ENCODE measurements around the gene FAXC.

Gene FAXC

GRCh38 chr6:99276747-99277146 lies 72.7 kb downstream of the FAXC start:
- no peaks in the 10 kb centered on the region for H3K9me2 ChIP-seq (replicated peaks; ENCODE audit: insufficient read depth, low read length)
- H3K4me1 ChIP-seq (ENCODE audit: low read length), result no peaks in the 10 kb centered on the region
- H3K9ac ChIP-seq (ENCODE audit: low read length), result no peak overlapping the region
- no peak overlapping the region for H3K27ac ChIP-seq (ENCODE audit: low read length)
- no peaks in the 10 kb centered on the region for H3K9me3 ChIP-seq (replicated peaks; ENCODE audit: insufficient read depth, low read length)
- TF ChIP-seq, protein P1, sequence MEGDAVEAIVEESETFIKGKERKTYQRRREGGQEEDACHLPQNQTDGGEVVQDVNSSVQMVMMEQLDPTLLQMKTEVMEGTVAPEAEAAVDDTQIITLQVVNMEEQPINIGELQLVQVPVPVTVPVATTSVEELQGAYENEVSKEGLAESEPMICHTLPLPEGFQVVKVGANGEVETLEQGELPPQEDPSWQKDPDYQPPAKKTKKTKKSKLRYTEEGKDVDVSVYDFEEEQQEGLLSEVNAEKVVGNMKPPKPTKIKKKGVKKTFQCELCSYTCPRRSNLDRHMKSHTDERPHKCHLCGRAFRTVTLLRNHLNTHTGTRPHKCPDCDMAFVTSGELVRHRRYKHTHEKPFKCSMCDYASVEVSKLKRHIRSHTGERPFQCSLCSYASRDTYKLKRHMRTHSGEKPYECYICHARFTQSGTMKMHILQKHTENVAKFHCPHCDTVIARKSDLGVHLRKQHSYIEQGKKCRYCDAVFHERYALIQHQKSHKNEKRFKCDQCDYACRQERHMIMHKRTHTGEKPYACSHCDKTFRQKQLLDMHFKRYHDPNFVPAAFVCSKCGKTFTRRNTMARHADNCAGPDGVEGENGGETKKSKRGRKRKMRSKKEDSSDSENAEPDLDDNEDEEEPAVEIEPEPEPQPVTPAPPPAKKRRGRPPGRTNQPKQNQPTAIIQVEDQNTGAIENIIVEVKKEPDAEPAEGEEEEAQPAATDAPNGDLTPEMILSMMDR (IDR thresholded peaks at IDR 0.05; ENCODE audit: low read length), result no peak
- TF ChIP-seq EZH2phosphoT487 (IDR thresholded peaks at IDR 0.05; ENCODE audit: low read length), result no peak
- no peaks in the 10 kb centered on the region for H3K27me3 ChIP-seq (replicated peaks; ENCODE audit: insufficient read depth, low read length)
- H3F3A ChIP-seq (ENCODE audit: insufficient read depth, low read length), result no peaks in the 10 kb centered on the region
- H3K4me2 ChIP-seq (ENCODE audit: low read depth, low read length), result no peak overlapping the region
- no peaks in the 10 kb centered on the region for H4K20me1 ChIP-seq (ENCODE audit: insufficient read depth, low read length)
- no peak overlapping the region for H2AFZ ChIP-seq (ENCODE audit: low read length)
- no peaks in the 10 kb centered on the region for H3K79me2 ChIP-seq (ENCODE audit: low read length)
- no peak for DNase-seq
- H3K36me3 ChIP-seq (replicated peaks; ENCODE audit: insufficient read depth, low read length), result no peaks in the 10 kb centered on the region
- H3K4me3 ChIP-seq (ENCODE audit: low read length), result no peak overlapping the region

- Histone ChIP-seq H2AFZ (ENCODE audit: low read length) (no peak overlapping the region), H4K20me1 (ENCODE audit: insufficient read depth, low read length) (no peaks in the 10 kb centered on the region), H3K4me3 (ENCODE audit: low read length) (no peak overlapping the region), H3K4me2 (ENCODE audit: low read depth, low read length) (no peak overlapping the region), H3K36me3 (replicated peaks; ENCODE audit: insufficient read depth, low read length) (no peaks in the 10 kb centered on the region), H3K79me2 (ENCODE audit: low read length) (no peaks in the 10 kb centered on the region), H3K4me1 (ENCODE audit: low read length) (no peaks in the 10 kb centered on the region), H3K27me3 (replicated peaks; ENCODE audit: insufficient read depth, low read length) (no peaks in the 10 kb centered on the region), H3K9ac (ENCODE audit: low read length) (no peak overlapping the region), H3K9me2 (replicated peaks; ENCODE audit: insufficient read depth, low read length) (no peaks in the 10 kb centered on the region), H3F3A (ENCODE audit: insufficient read depth, low read length) (no peaks in the 10 kb centered on the region), H3K27ac (ENCODE audit: low read length) (no peak overlapping the region), H3K9me3 (replicated peaks; ENCODE audit: insufficient read depth, low read length) (no peaks in the 10 kb centered on the region)
- no peak for DNase-seq
- TF ChIP-seq EZH2phosphoT487 (IDR thresholded peaks at IDR 0.05; ENCODE audit: low read length) (no peak), EZH2 (optimal IDR thresholded peaks at IDR 0.05; ENCODE audit: low read depth, low read length) (no peak)
- TF ChIP-seq, protein P1 (IDR thresholded peaks at IDR 0.05; ENCODE audit: low read length), result no peak
Measured at GRCh38 chr6:99270826-99271225, 78.6 kb downstream of the FAXC start.

DNA sequence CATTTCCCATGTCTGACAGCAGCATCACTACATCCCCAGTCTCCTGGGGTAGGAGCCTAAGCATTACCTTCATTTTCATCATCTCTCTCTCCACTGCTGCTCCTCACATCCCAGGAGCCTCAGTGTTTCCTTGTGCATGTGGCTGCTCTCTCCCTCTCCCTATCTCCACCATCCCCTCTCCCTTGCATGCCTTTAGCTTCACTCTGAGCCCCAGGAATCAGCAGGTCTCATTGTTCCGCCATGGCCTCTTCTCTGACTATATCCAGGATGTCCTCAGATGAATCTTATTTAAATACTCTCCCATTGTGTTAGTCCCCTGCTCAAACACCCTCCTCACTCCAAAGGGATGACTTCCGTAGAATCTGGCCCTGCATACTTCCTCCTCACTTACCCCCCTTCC lies 79.4 kb downstream of the FAXC start:
- Histone ChIP-seq H4K20me1 (ENCODE audit: insufficient read depth, low read length) (no peaks in the 10 kb centered on the region), H2AFZ (ENCODE audit: low read length) (no peak overlapping the region), H3K9me2 (replicated peaks; ENCODE audit: insufficient read depth, low read length) (no peaks in the 10 kb centered on the region), H3K4me1 (ENCODE audit: low read length) (no peaks in the 10 kb centered on the region), H3K36me3 (replicated peaks; ENCODE audit: insufficient read depth, low read length) (no peaks in the 10 kb centered on the region), H3K79me2 (ENCODE audit: low read length) (no peaks in the 10 kb centered on the region), H3F3A (ENCODE audit: insufficient read depth, low read length) (no peaks in the 10 kb centered on the region), H3K4me2 (ENCODE audit: low read depth, low read length) (no peak overlapping the region), H3K9me3 (replicated peaks; ENCODE audit: insufficient read depth, low read length) (no peaks in the 10 kb centered on the region), H3K9ac (ENCODE audit: low read length) (no peak overlapping the region), H3K27ac (ENCODE audit: low read length) (no peak overlapping the region), H3K27me3 (replicated peaks; ENCODE audit: insufficient read depth, low read length) (no peaks in the 10 kb centered on the region), H3K4me3 (ENCODE audit: low read length) (no peak overlapping the region)
- TF ChIP-seq, protein P1 (IDR thresholded peaks at IDR 0.05; ENCODE audit: low read length), result no peak
- TF ChIP-seq EZH2 (optimal IDR thresholded peaks at IDR 0.05; ENCODE audit: low read depth, low read length) (no peak), EZH2phosphoT487 (IDR thresholded peaks at IDR 0.05; ENCODE audit: low read length) (no peak)
- no peak for DNase-seq
